Spleen (tissue), 11 donors: ENCODE measurements around the gene NOXO1. TPM values are rescaled to one million over a fixed set of nuclear protein-coding genes. Genes with fewer than 3 reads are reported as not detected.
"Not testable (repeated sequence)": the region's sequence is repeated elsewhere in the genome, so short reads cannot be mapped to it uniquely, and the experiment has no call there.

Experiments used
- DNase-seq: peaks from one replicate; pipeline ENCODE4 v3.0.0-alpha.2; 2020
- H3K27ac ChIP-seq, 8 donors: fragments of 200-600 bp; sonication (generic) in 7 of 8; 1 replicate in 4 of 8; 2 replicates in 4 of 8; pipeline versions ENCODE4 v1.5.0 to v1.8.0; 2016 to 2021; ENCODE audit warnings: inconsistent platforms in 4 of 8, mild to moderate bottlenecking in 4 of 8, moderate library complexity in 1 of 8
- H3K27me3 ChIP-seq, 7 donors: fragments of 200-600 bp; sonication (generic) in 6 of 7; replicated peaks in 1 of 7; 1 replicate in 4 of 7; 2 replicates in 3 of 7; pipeline versions ENCODE4 v1.5.0 to v1.8.0; 2016 to 2021; ENCODE audit warnings: inconsistent platforms in 3 of 7, mild to moderate bottlenecking in 1 of 7
- H3K36me3 ChIP-seq, 6 donors: fragments of 200-600 bp; sonication (generic) in 5 of 6; 1 replicate in 4 of 6; 2 replicates in 2 of 6; pipeline versions ENCODE4 v1.5.0 to v1.8.0; 2016 to 2021; ENCODE audit warnings: inconsistent platforms in 2 of 6
- H3K4me1 ChIP-seq, 6 donors: fragments of 200-600 bp; sonication (generic) in 5 of 6; 1 replicate in 3 of 6; 2 replicates in 3 of 6; pipeline versions ENCODE4 v1.5.0 to v1.8.0; 2016 to 2021; ENCODE audit warnings: inconsistent platforms in 3 of 6
- H3K4me3 ChIP-seq, 8 donors: fragments of 200-600 bp; sonication (generic) in 7 of 8; 1 replicate in 4 of 8; 2 replicates in 4 of 8; pipeline versions ENCODE4 v1.5.0 to v1.8.0; 2016 to 2021; ENCODE audit warnings: inconsistent platforms in 4 of 8, mild to moderate bottlenecking in 4 of 8, moderate library complexity in 2 of 8
- H3K9me3 ChIP-seq, 8 donors: fragments of 200-600 bp; sonication (generic) in 7 of 8; 1 replicate in 4 of 8; 2 replicates in 4 of 8; pipeline versions ENCODE4 v1.5.0 to v1.8.0; 2016 to 2021; ENCODE audit warnings: inconsistent platforms in 4 of 8
- POLR2A ChIP-seq, 3 donors: fragments of 450-650 bp; IDR thresholded peaks; one replicate each; pipeline ENCODE4 v1.5.1; 2017; ENCODE audit warnings: antibody characterized with exemption in 3 of 3, mild to moderate bottlenecking in 1 of 3
- POLR2AphosphoS5 ChIP-seq, 3 donors: sonication (generic); formaldehyde crosslinking; IDR thresholded peaks; one replicate each; pipeline ENCODE4 v1.5.1; 2017; ENCODE audit warnings: antibody characterized with exemption in 3 of 3
- WGBS, 5 donors: extraction: QIAGEN DNeasy Blood & Tissue Kit in 3 of 5; methylation state at CpG; one replicate each; pipeline versions ENCODE4 v1.1.5 to v1.1.7; 2013 to 2018; 5-methylcytosine and 5-hydroxymethylcytosine counted together
- intact Hi-C: fragments of 100-400 bp; cut with DNase I; formaldehyde crosslinking; loops from one replicate; pipeline ENCODE4 v1.15.0; 2023; ENCODE audit warnings: low total_unique reads
- polyA plus RNA-seq, 3 donors: library from polyadenylated mRNA; stranded (reverse); fragments of 200-250 nt; gene quantifications; one replicate each; pipeline ENCODE4 v1.2.1, GENCODE V29; 2013
- total RNA-seq, 7 donors: library from RNA; depleted of rRNA in 3 of 7; stranded (reverse); fragments of >200 nt in 3 of 7; fragmentation: NEBNext Ultra II Directional in 4 of 7; extraction: Animal tissue kit (Norgen Biotek cat#: 25700) in 4 of 7; gene quantifications; one replicate each; pipeline versions ENCODE4 v1.1.0 to v1.2.1, GENCODE V29; 2016 to 2021
- TF ChIP-seq, protein P1 (sequence below), 11 experiments: fragments of 200-600 bp in 7 of 11; fragments of 450-650 bp in 4 of 11; sonication (generic) in 4 of 11; IDR thresholded peaks in 8 of 11; conservative IDR thresholded peaks in 3 of 11; 1 replicate in 7 of 11; 2 replicates in 4 of 11; pipeline versions ENCODE4 v1.4.0 to v1.8.0; 2016 to 2021; ENCODE audit warnings: antibody characterized with exemption in 11 of 11, inconsistent platforms in 4 of 11, mild to moderate bottlenecking in 1 of 11
- donor health status: healthy with polysubstance abuse.
- donor health status: DM: no; HTN: no; CAD: no; lungs with moderate emphysema.
- donor health status: DM: no; HTN: no; CAD: no.
- donor health status: Bipolar disorder and iron deficiency.
- donor health status: healthy.
- donor health status: DM: no; HTN: no; CAD: no.
- donor health status: DM: yes; HTN: yes; CAD: no.

Gene NOXO1
- total and polyA plus RNA-seq, 10 donors, result 0.30 to 1.4 (median 0.82) TPM; not detected in 4

DNA sequence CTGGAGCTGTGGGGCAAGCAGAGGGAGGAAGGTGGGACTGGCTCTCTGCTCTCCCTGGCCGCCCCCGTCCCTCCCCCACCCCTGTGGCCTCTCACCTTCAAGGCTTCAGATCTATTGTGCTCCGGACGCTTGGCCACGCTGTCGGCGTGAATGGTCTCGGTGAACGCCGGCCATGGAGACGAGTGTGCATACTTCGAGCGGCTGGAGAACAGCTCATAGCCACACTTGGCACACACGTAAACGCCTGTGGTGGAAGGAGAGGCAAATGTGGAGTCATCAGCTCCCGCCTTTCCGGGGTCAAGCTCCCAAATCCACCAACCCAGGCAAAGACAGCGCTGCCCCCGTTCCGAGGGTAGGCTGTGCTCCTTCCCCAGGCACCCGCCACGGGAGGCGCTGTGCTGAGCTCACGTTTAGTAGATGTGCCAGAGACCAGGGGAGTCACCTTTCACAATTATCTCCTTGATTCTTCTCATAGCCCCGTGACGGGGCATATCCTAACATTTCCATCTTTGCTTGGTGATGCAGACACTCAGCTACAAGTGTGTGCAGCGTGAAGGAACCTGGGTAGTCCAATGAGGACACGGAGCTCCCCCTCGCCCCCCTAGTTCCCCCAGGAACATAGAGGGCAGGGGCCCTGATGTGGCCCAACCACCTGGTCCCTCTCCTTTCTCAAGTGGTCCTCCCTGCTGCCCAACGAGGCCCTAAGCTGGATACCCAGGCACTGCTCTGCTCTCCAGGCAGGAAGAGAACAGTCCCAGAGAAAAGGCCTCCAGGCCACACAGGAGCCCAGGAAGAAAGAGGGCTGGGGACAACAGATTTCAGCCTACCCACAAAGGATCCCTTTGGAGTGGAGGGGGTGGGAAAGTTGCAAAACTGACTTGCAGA lies 39.9 kb downstream of the NOXO1 start:
- WGBS, 5 donors, result 78 to 89% (median 84%) methylated on average over 24 to 30 of the region's 30 CpGs
- Histone ChIP-seq H3K27ac (peak overlapping the region; percentile 61 to 94 (median 84)), H3K36me3 (peaks cover 0 to 50% (median 25%) of the 10 kb centered on the region in 6 donors), H3K9me3 (no peaks in the 10 kb centered on the region), H3K4me3 (peak overlapping the region in 7 of 8 donors; percentile 64 to 93 (median 82)), H3K27me3 (no peaks in the 10 kb centered on the region), H3K4me1 (peaks cover 11 to 74% (median 40%) of the 10 kb centered on the region in 6 donors)
- TF ChIP-seq POLR2AphosphoS5 (IDR thresholded peaks at IDR 0.05), result no peak
- no peak for TF ChIP-seq POLR2A (IDR thresholded peaks at IDR 0.05)
- TF ChIP-seq, protein P1, sequence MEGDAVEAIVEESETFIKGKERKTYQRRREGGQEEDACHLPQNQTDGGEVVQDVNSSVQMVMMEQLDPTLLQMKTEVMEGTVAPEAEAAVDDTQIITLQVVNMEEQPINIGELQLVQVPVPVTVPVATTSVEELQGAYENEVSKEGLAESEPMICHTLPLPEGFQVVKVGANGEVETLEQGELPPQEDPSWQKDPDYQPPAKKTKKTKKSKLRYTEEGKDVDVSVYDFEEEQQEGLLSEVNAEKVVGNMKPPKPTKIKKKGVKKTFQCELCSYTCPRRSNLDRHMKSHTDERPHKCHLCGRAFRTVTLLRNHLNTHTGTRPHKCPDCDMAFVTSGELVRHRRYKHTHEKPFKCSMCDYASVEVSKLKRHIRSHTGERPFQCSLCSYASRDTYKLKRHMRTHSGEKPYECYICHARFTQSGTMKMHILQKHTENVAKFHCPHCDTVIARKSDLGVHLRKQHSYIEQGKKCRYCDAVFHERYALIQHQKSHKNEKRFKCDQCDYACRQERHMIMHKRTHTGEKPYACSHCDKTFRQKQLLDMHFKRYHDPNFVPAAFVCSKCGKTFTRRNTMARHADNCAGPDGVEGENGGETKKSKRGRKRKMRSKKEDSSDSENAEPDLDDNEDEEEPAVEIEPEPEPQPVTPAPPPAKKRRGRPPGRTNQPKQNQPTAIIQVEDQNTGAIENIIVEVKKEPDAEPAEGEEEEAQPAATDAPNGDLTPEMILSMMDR (IDR thresholded peaks at IDR 0.05 in 8 of 11, conservative IDR thresholded peaks at IDR 0.05 in 3 of 11), result no peak
- intact Hi-C loops, result no loop called here
- no peak for DNase-seq

DNA sequence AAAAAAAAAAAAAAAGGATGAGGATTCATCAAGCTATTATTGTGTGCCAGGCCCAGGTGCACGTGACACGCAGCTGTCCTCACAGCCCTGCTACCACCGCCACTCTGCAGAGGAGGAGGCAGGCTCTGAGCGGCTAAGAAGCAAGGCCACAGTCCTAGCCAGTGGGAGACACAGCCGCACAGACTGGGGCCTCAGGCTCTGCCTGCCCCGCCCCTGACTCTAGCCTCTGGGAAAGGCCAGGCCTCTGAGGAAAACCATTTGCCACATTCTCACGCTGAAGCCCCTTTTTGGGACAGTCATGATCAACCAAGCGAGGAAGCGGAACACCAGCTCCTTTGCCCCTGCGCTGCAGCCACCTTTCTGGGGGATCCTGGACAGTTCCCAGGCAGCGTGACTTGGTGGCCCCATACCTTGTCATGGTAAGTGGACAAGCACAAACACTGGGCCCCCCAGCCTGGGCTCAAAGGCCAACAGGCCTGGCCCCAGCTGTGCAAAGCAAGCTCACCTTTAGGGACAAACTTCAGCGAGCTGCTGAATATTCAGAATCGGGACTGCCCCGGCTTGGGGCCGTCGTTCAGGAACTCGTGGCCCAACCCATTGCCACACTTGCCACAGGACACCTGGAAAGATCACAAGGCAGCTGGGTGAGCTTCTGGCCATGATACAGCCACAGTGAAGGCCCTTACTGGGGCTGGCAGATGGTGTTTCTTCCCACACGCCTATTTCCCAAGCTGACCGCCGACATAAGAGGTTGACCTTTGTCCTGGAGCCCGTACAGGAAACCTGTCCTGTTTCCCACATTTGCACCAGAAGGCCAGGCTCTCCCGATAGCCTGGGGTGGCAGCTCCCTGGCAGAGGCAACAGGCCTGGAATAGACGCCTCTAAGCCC lies 40.8 kb downstream of the NOXO1 start:
- Histone ChIP-seq H3K27ac (peak overlapping the region in 6 of 8 donors; percentile 83 to 94 (median 88)), H3K36me3 (peaks cover 0 to 59% (median 25%) of the 10 kb centered on the region in 6 donors), H3K9me3 (no peaks in the 10 kb centered on the region), H3K27me3 (no peaks in the 10 kb centered on the region), H3K4me1 (peaks cover 11 to 81% (median 40%) of the 10 kb centered on the region in 6 donors), H3K4me3 (peak overlapping the region in 6 of 8 donors; percentile 64 to 93 (median 83))
- DNase-seq, result no peak
- intact Hi-C loops, result no loop called here
- peak in 1 of 3 donors; percentile 4 for TF ChIP-seq POLR2AphosphoS5 (IDR thresholded peaks at IDR 0.05)
- TF ChIP-seq POLR2A (IDR thresholded peaks at IDR 0.05), result no peak
- 64 to 86% (median 69%) methylated on average over 18 to 23 of the region's 23 CpGs for WGBS, 5 donors

DNA sequence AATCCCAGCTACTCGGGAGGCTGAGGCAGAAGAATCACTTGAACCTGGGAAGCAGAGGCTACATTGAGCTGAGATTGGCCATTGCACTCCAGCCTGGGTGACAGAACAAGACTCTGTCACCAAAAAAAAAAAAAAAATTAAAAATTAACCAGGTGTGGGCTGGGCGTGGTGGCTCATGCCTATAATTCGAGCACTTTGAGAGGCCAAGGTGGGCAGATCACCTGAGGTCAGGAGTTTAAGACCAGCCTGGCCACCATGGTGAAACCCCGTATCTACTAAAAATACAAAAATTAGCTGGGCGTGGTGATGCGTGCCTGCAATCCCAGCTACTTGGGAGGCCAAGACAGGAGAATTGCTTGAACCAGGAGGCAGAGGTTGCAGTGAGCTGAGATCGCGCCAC lies 41.4 kb downstream of the NOXO1 start:
- DNase-seq, H3K9me3 ChIP-seq, H3K27me3 ChIP-seq, intact Hi-C loops: not testable (repeated sequence)
- H3K36me3 ChIP-seq, result peaks cover 0 to 61% (median 25%) of the 10 kb centered on the region in 6 donors
- H3K4me1 ChIP-seq, result peaks cover 11 to 85% (median 40%) of the 10 kb centered on the region in 6 donors
- H3K27ac ChIP-seq, result peak overlapping the region in 4 of 8 donors; percentile 80 to 94 (median 88)
- H3K4me3 ChIP-seq, result peak overlapping the region in 3 of 8 donors; percentile 84 to 93 (median 85)
- WGBS, 5 donors, result 93 to 98% (median 96%) methylated on average over 8 of the region's 8 CpGs

DNA sequence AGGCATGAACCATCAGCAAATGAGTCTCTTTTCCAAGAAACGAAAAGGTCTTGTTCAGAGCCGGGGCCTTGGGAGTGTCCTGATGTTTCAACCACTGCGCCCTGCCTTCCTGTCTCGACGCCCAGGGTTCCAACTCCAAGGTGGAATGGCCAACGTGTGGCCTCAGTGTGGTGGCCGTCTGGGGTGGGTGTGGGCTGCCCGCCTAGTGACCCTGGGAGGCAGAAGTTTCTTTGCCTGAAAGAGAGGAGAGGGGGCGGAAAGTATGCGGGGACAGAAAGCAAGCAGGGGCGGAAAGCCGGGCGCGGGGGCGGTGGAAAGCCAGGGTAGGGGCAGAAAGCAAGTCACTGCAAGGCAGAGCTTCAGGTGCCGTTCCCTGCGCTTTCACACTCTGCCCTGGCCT lies 42.4 kb downstream of the NOXO1 start:
- TF ChIP-seq, protein P1 (IDR thresholded peaks at IDR 0.05 in 8 of 11, conservative IDR thresholded peaks at IDR 0.05 in 3 of 11), result no peak
- TF ChIP-seq POLR2AphosphoS5 (IDR thresholded peaks at IDR 0.05) (no peak), POLR2A (IDR thresholded peaks at IDR 0.05) (no peak)
- Histone ChIP-seq H3K36me3 (peaks cover 0 to 61% (median 25%) of the 10 kb centered on the region in 6 donors), H3K4me3 (peak overlapping the region in 3 of 8 donors; percentile 21 to 85 (median 50)), H3K4me1 (peaks cover 11 to 83% (median 39%) of the 10 kb centered on the region in 6 donors), H3K9me3 (no peaks in the 10 kb centered on the region), H3K27me3 (no peaks in the 10 kb centered on the region), H3K27ac (peak overlapping the region in 7 of 8 donors; percentile 45 to 94 (median 80))
- no peak for DNase-seq
- 78 to 91% (median 88%) methylated on average over 16 to 17 of the region's 17 CpGs for WGBS, 5 donors
- intact Hi-C loops, result no loop called here
